Glutamatergic neuron (in vitro differentiated cells): ENCODE data around the gene ZNF548. TPM values are rescaled to one million over a fixed set of nuclear protein-coding genes. Genes with fewer than 3 reads are reported as not detected.
A peak's percentile ranks its signal among the peaks of the same experiment; 100 is the strongest.

Source experiments
- DNase-seq: peaks from one replicate; pipeline ENCODE4 v3.0.0; 2022
- H3K27ac Mint-ChIP-seq: one replicate; pipeline ENCODE4 v1.8.0; 2020; ENCODE audit warnings: mild to moderate bottlenecking, mixed read lengths, inconsistent platforms; ENCODE audit not compliant: unreplicated experiment
- H3K27me3 Mint-ChIP-seq: one replicate; pipeline ENCODE4 v1.8.0; 2020; ENCODE audit warnings: mild to moderate bottlenecking, moderate library complexity, mixed read lengths, inconsistent platforms; ENCODE audit not compliant: unreplicated experiment
- H3K36me3 Mint-ChIP-seq: one replicate; pipeline ENCODE4 v1.8.0; 2020; ENCODE audit warnings: mild to moderate bottlenecking, mixed read lengths, inconsistent platforms; ENCODE audit not compliant: unreplicated experiment
- H3K4me1 Mint-ChIP-seq: one replicate; pipeline ENCODE4 v1.8.0; 2020; ENCODE audit warnings: mild to moderate bottlenecking, low read depth, mixed read lengths, inconsistent platforms; ENCODE audit not compliant: unreplicated experiment
- H3K4me3 Mint-ChIP-seq: one replicate; pipeline ENCODE4 v1.8.0; 2020; ENCODE audit warnings: mild to moderate bottlenecking, mixed read lengths, inconsistent platforms; ENCODE audit not compliant: unreplicated experiment
- H3K9me3 Mint-ChIP-seq: one replicate; pipeline ENCODE4 v1.8.0; 2020; ENCODE audit warnings: mild to moderate bottlenecking, moderate library complexity, mixed read lengths, inconsistent platforms; ENCODE audit not compliant: unreplicated experiment
- CTCF ChIP-seq: fragments of 200-600 bp; sonication (generic); IDR thresholded peaks from one replicate; pipeline ENCODE4 v1.5.0; 2021; ENCODE audit not compliant: partially characterized antibody, unreplicated experiment
- total RNA-seq: library from RNA; stranded (reverse); fragmentation: NEBNext Ultra II Directional; extraction: Animal tissue kit (Norgen Biotek cat#: 25700); gene quantifications from one replicate; pipeline ENCODE4 v1.2.1, GENCODE V29; 2021; ENCODE audit not compliant: unreplicated experiment

ZNF548 gene
- total RNA-seq, 1 donor from 2014 or later: 35.4 TPM

DNA sequence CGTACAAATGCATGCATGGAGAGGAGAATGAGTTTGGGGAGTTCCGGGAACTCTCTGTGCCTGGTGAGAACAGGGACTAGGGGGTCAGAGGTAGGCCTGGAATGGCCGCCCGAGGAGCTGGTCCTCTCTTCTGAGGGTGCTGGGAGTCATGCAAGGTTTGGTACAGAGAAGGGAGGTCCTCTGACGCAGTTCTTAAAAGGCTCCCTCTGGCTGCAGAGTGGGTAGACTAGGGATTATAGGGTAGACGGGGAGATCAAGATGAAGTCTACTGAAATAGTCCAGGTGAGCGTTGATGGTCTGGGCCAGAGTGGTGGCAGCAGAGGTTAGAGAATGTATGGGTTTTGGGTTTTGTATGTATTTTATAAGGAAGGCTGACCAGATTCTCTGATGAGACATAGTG, 37.8 kb upstream of the ZNF548 start:
- peak overlapping the region; percentile 99 for H3K4me3 Mint-ChIP-seq
- peaks cover 8% of the 10 kb centered on the region for H3K36me3 Mint-ChIP-seq
- no peak for TF ChIP-seq CTCF
- H3K27me3 Mint-ChIP-seq: no peaks in the 10 kb centered on the region
- peaks cover 9% of the 10 kb centered on the region for H3K9me3 Mint-ChIP-seq
- DNase-seq: no peak
- peak overlapping the region; percentile 92 for H3K27ac Mint-ChIP-seq
- H3K4me1 Mint-ChIP-seq: peaks cover 11% of the 10 kb centered on the region

- H3K4me1 Mint-ChIP-seq: peaks cover 11% of the 10 kb centered on the region
- H3K27me3 Mint-ChIP-seq: no peaks in the 10 kb centered on the region
- H3K4me3 Mint-ChIP-seq: no peak overlapping the region
- peaks cover 8% of the 10 kb centered on the region for H3K36me3 Mint-ChIP-seq
- TF ChIP-seq CTCF: no peak
- no peak for DNase-seq
- H3K9me3 Mint-ChIP-seq: peaks cover 6% of the 10 kb centered on the region
- no peak overlapping the region for H3K27ac Mint-ChIP-seq
Observed at GRCh38 chr19:57355916-57356315, 33.7 kb upstream of the ZNF548 start.

GRCh38 chr19:57357406-57357805, 32.2 kb upstream of the ZNF548 start:
- H3K27me3 Mint-ChIP-seq: no peaks in the 10 kb centered on the region
- peaks cover 2% of the 10 kb centered on the region for H3K9me3 Mint-ChIP-seq
- H3K36me3 Mint-ChIP-seq: peaks cover 8% of the 10 kb centered on the region
- no peak overlapping the region for H3K27ac Mint-ChIP-seq
- H3K4me1 Mint-ChIP-seq: peaks cover 5% of the 10 kb centered on the region
- DNase-seq: no peak
- H3K4me3 Mint-ChIP-seq: no peak overlapping the region
- no peak for TF ChIP-seq CTCF

- Mint-ChIP-seq H3K4me3 (no peak overlapping the region), H3K9me3 (peaks cover 4% of the 10 kb centered on the region), H3K27ac (no peak overlapping the region), H3K27me3 (peaks cover 2% of the 10 kb centered on the region), H3K4me1 (peaks cover 7% of the 10 kb centered on the region), H3K36me3 (peaks cover 8% of the 10 kb centered on the region)
- no peak for TF ChIP-seq CTCF
- DNase-seq: no peak
Observed at GRCh38 chr19:57359300-57359699, 30.4 kb upstream of the ZNF548 start.

DNA sequence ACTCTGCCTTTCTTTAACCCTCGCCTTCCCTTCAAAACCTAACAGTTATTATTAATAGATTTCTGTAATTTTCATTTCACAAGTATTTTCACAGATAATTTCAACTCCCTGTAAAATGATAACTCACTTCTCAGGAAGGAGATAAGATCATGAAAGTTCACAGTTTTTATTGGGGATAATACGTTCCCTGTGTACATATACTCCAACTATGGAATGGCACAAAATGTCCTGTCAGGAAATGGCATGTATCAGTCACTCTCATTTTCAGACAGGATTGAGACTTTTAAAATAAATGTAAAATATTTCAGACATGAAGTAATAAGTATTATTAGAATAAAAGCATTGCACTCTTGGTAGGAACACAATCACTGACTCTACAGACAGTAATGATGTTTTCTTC, 27.2 kb upstream of the ZNF548 start:
- no peaks in the 10 kb centered on the region for H3K36me3 Mint-ChIP-seq

More for the DNA sequence above, 27.2 kb upstream of the ZNF548 start:
- TF ChIP-seq CTCF: no peak
- Mint-ChIP-seq H3K27ac (peak overlapping the region; percentile 91), H3K4me3 (peak overlapping the region; percentile 97), H3K4me1 (peaks cover 7% of the 10 kb centered on the region), H3K27me3 (peaks cover 2% of the 10 kb centered on the region), H3K9me3 (peaks cover 4% of the 10 kb centered on the region)
- no peak for DNase-seq
